ENCODE measurements around the gene RBFOX2. TPM values are rescaled to one million over a fixed set of nuclear protein-coding genes. Genes with fewer than 3 reads are reported as not detected.

Gene RBFOX2
- total and polyA plus RNA-seq, 4 donors: 14.2 to 53.6 (median 25.6) TPM

- H3K9ac ChIP-seq (ENCODE audit: low read depth in 1 of 2, low read length in 2 of 2): no peak overlapping the region
- peaks cover 8 to 45% (median 21%) of the 10 kb centered on the region in 4 donors for H3K4me1 ChIP-seq (ENCODE audit: control insufficient read depth in 4 of 4, insufficient read depth in 4 of 4, low read length in 3 of 4)
- H3K36me3 ChIP-seq (ENCODE audit: control insufficient read depth in 4 of 4, insufficient read depth in 3 of 4, low read depth in 1 of 4, low read length in 3 of 4): no peaks in the 10 kb centered on the region
- no peak overlapping the region for H3K27ac ChIP-seq (ENCODE audit: low read depth in 1 of 2, low read length in 2 of 2)
- TF ChIP-seq NR2F2 (IDR thresholded peaks at IDR 0.05) (no peak), TAF1 (conservative IDR thresholded peaks at IDR 0.05) (no peak), SP1 (IDR thresholded peaks at IDR 0.05) (no peak), EGR1 (IDR thresholded peaks at IDR 0.05; ENCODE audit: low read depth in 2 of 2) (no peak), JUND (IDR thresholded peaks at IDR 0.05) (no peak), HNF4G (IDR thresholded peaks at IDR 0.05) (no peak), REST (IDR thresholded peaks at IDR 0.05) (no peak), FOXA1 (IDR thresholded peaks at IDR 0.05) (no peak), GABPA (IDR thresholded peaks at IDR 0.05 in 1 of 2, conservative IDR thresholded peaks at IDR 0.05 in 1 of 2) (no peak), ATF3 (IDR thresholded peaks at IDR 0.05) (no peak), FOXA2 (IDR thresholded peaks at IDR 0.05) (no peak), YY1 (IDR thresholded peaks at IDR 0.05) (no peak), RXRA (IDR thresholded peaks at IDR 0.05) (no peak)
- TF ChIP-seq, protein P1, sequence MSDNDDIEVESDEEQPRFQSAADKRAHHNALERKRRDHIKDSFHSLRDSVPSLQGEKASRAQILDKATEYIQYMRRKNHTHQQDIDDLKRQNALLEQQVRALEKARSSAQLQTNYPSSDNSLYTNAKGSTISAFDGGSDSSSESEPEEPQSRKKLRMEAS (IDR thresholded peaks at IDR 0.05): no peak
- TF ChIP-seq, protein P2, sequence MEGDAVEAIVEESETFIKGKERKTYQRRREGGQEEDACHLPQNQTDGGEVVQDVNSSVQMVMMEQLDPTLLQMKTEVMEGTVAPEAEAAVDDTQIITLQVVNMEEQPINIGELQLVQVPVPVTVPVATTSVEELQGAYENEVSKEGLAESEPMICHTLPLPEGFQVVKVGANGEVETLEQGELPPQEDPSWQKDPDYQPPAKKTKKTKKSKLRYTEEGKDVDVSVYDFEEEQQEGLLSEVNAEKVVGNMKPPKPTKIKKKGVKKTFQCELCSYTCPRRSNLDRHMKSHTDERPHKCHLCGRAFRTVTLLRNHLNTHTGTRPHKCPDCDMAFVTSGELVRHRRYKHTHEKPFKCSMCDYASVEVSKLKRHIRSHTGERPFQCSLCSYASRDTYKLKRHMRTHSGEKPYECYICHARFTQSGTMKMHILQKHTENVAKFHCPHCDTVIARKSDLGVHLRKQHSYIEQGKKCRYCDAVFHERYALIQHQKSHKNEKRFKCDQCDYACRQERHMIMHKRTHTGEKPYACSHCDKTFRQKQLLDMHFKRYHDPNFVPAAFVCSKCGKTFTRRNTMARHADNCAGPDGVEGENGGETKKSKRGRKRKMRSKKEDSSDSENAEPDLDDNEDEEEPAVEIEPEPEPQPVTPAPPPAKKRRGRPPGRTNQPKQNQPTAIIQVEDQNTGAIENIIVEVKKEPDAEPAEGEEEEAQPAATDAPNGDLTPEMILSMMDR (IDR thresholded peaks at IDR 0.05; ENCODE audit: low read depth, low read length, missing input control): no peak
- DNase-seq (ENCODE audit: low spot score): no peak
- no peaks in the 10 kb centered on the region for H3K27me3 ChIP-seq (ENCODE audit: control insufficient read depth in 4 of 4, insufficient read depth in 4 of 4, low read length in 3 of 4)
- WGBS: 60% methylated on average over 1 of the region's 1 CpG
- no peaks in the 10 kb centered on the region for H3K9me3 ChIP-seq (ENCODE audit: control insufficient read depth in 4 of 4, low read length in 3 of 4)
- H3K4me3 ChIP-seq (ENCODE audit: low read depth in 1 of 3, low read length in 3 of 3): no peak overlapping the region
Observed at GRCh38 chr22:35996596-35996995, 32.0 kb downstream of the RBFOX2 start.

DNA sequence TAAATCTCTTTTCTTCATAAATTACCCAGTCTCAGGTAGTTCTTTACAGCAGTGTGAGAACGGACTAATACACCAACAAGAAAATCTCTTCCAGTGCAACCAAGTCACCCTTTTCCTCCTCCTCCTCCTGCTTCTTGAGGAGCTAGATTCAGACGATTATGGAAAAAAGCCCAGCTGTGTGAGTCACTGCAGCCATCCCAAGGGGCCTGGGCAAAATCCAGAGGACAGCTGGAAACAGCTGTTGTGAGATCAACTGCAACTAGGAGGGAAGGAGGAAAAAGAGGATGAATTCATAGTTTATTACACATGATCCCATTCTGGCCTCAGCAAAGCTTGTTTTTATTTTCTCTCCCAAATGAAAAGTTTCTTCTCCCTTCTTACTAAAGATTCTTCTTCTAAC lies 32.9 kb downstream of the RBFOX2 start:
- Histone ChIP-seq H3K27ac (ENCODE audit: low read depth in 1 of 2, low read length in 2 of 2) (peak overlapping the region; percentile 51), H3K9me3 (ENCODE audit: control insufficient read depth in 4 of 4, low read length in 3 of 4) (no peaks in the 10 kb centered on the region), H3K27me3 (ENCODE audit: control insufficient read depth in 4 of 4, insufficient read depth in 4 of 4, low read length in 3 of 4) (no peaks in the 10 kb centered on the region), H3K36me3 (ENCODE audit: control insufficient read depth in 4 of 4, insufficient read depth in 3 of 4, low read depth in 1 of 4, low read length in 3 of 4) (no peaks in the 10 kb centered on the region), H3K9ac (ENCODE audit: low read depth in 1 of 2, low read length in 2 of 2) (no peak overlapping the region), H3K4me1 (ENCODE audit: control insufficient read depth in 4 of 4, insufficient read depth in 4 of 4, low read length in 3 of 4) (peaks cover 8 to 50% (median 29%) of the 10 kb centered on the region in 4 donors), H3K4me3 (ENCODE audit: low read depth in 1 of 3, low read length in 3 of 3) (no peak overlapping the region)
- WGBS: 71% methylated on average over 2 of the region's 2 CpGs
- no peak for DNase-seq (ENCODE audit: low spot score)
- no peak for TF ChIP-seq RAD21 (IDR thresholded peaks at IDR 0.05)
- no peak for TF ChIP-seq REST (IDR thresholded peaks at IDR 0.05)
- no peak for TF ChIP-seq SP1 (IDR thresholded peaks at IDR 0.05)
- no peak for TF ChIP-seq YY1 (IDR thresholded peaks at IDR 0.05)
- TF ChIP-seq, protein P1 (IDR thresholded peaks at IDR 0.05): no peak
- TF ChIP-seq GABPA (IDR thresholded peaks at IDR 0.05 in 1 of 2, conservative IDR thresholded peaks at IDR 0.05 in 1 of 2): no peak
- TF ChIP-seq ATF3 (IDR thresholded peaks at IDR 0.05): no peak
- TF ChIP-seq TAF1 (conservative IDR thresholded peaks at IDR 0.05): no peak
- TF ChIP-seq NR2F2 (IDR thresholded peaks at IDR 0.05): no peak
- peak; percentile 53 to 68 for TF ChIP-seq JUND (IDR thresholded peaks at IDR 0.05)
- TF ChIP-seq HNF4A (conservative IDR thresholded peaks at IDR 0.05): peak in 1 of 2 donors; percentile 5
- no peak for TF ChIP-seq ZBTB33 (IDR thresholded peaks at IDR 0.05)
